HEK293 (cell line): ENCODE measurements around the gene MOB2.

ENCODE experiments used
- REST ChIP-seq: fragments of 450-650 bp; formaldehyde crosslinking; IDR thresholded peaks from 2 replicates; pipeline ENCODE4 v1.5.1; 2016; ENCODE audit warnings: missing biosample characterization, missing genetic modification characterization
- SP2 ChIP-seq: fragments of 450-650 bp; formaldehyde crosslinking; IDR thresholded peaks from 2 replicates; pipeline ENCODE4 v1.5.1; 2016; ENCODE audit warnings: missing biosample characterization, missing genetic modification characterization
- TCF7L2 ChIP-seq: IDR thresholded peaks from 2 replicates; pipeline ENCODE4 v1.6.1; 2011; ENCODE audit warnings: low read depth, mild to moderate bottlenecking, inconsistent platforms, low read length, moderate library complexity, borderline replicate concordance
- ZBTB8A ChIP-seq: fragments of 450-650 bp; formaldehyde crosslinking; IDR thresholded peaks from 2 replicates; pipeline ENCODE4 v1.5.1; 2016; ENCODE audit warnings: missing biosample characterization, missing genetic modification characterization
- ZNF23 ChIP-seq: fragments of 450-650 bp; formaldehyde crosslinking; IDR thresholded peaks from 2 replicates; pipeline ENCODE4 v1.5.1; 2016; ENCODE audit warnings: missing biosample characterization, missing genetic modification characterization, borderline replicate concordance
- ZNF350 ChIP-seq: fragments of 450-650 bp; formaldehyde crosslinking; IDR thresholded peaks from 2 replicates; pipeline ENCODE4 v1.5.0; 2017; ENCODE audit warnings: missing biosample characterization, mild to moderate bottlenecking, missing genetic modification characterization
- ZNF510 ChIP-seq: fragments of 450-650 bp; formaldehyde crosslinking; IDR thresholded peaks from 2 replicates; pipeline ENCODE4 v1.5.1; 2018; ENCODE audit warnings: mild to moderate bottlenecking, missing genetic modification characterization, missing biosample characterization; ENCODE audit not compliant: insufficient replicate concordance
- ZNF514 ChIP-seq: fragments of 450-650 bp; formaldehyde crosslinking; IDR thresholded peaks from 2 replicates; pipeline ENCODE4 v1.5.1; 2016; ENCODE audit warnings: missing biosample characterization, missing genetic modification characterization
- ZNF670 ChIP-seq: fragments of 450-650 bp; formaldehyde crosslinking; IDR thresholded peaks from 2 replicates; pipeline ENCODE4 v1.5.1; 2016; ENCODE audit warnings: missing biosample characterization, missing genetic modification characterization, low read depth
- ZNF677 ChIP-seq: fragments of 450-650 bp; IDR thresholded peaks from 2 replicates; pipeline ENCODE4 v1.5.0; 2018; ENCODE audit warnings: missing biosample characterization, mild to moderate bottlenecking, missing genetic modification characterization, moderate library complexity
- ZNF777 ChIP-seq: fragments of 450-650 bp; formaldehyde crosslinking; IDR thresholded peaks from 2 replicates; pipeline ENCODE4 v1.5.1; 2017; ENCODE audit warnings: missing biosample characterization, missing genetic modification characterization, borderline replicate concordance
- TF ChIP-seq, protein P1 (sequence below): fragments of 450-650 bp; formaldehyde crosslinking; IDR thresholded peaks from 2 replicates; pipeline ENCODE4 v1.5.1; 2016; ENCODE audit warnings: missing biosample characterization, missing genetic modification characterization
- TF ChIP-seq, protein P2 (sequence below): fragments of 450-650 bp; formaldehyde crosslinking; IDR thresholded peaks from 2 replicates; pipeline ENCODE4 v1.5.1; 2017; ENCODE audit warnings: missing biosample characterization, missing genetic modification characterization

DNA sequence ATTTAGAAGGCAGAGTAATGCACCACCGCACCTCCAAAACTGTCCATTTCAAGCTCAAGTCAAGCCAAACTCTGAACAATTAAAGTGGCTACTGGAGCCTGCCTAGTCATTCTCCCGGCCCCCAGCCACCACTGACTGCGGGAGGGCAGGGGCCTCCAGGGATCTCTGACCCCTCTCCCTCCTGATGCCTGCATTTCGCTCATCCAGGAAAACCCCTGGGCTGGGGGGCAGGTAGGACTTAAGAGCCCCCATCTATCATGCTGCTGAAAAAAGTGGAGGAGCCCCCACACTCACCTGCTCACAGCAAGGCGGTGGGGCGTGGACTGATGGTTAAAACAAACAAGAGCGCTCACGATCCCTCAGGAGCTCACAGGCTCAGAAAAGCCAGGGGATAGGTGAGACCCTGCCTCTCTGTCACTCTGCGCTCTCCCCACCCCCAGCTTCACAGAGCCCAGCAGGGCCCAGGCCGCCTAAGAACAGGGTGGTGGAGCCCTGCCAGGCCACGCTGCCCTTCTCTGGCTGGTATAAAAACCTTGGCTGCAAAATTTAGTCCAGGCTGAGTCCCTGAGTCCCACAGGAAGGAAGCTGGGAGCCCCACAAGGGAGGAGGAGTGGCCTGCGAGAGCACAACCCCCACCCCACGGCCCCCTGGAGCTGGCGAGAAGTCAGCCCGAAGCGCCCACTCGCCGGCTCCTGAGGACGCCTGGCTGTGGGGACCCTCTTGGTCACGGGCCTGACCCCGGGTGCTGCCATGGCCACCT lies 21.0 kb upstream of the MOB2 start:
- TF ChIP-seq SP2 (no peak), ZNF23 (no peak), REST (no peak), ZBTB8A (tag by site-specific recombination) (no peak), ZNF514 (tag by site-specific recombination) (no peak), ZNF350 (tag by site-specific recombination) (no peak), ZNF670 (tag by site-specific recombination) (no peak), ZNF510 (tag by site-specific recombination) (no peak), TCF7L2 (no peak), ZNF777 (tag by site-specific recombination) (no peak), ZNF677 (tag by site-specific recombination) (no peak)
- TF ChIP-seq, protein P1, sequence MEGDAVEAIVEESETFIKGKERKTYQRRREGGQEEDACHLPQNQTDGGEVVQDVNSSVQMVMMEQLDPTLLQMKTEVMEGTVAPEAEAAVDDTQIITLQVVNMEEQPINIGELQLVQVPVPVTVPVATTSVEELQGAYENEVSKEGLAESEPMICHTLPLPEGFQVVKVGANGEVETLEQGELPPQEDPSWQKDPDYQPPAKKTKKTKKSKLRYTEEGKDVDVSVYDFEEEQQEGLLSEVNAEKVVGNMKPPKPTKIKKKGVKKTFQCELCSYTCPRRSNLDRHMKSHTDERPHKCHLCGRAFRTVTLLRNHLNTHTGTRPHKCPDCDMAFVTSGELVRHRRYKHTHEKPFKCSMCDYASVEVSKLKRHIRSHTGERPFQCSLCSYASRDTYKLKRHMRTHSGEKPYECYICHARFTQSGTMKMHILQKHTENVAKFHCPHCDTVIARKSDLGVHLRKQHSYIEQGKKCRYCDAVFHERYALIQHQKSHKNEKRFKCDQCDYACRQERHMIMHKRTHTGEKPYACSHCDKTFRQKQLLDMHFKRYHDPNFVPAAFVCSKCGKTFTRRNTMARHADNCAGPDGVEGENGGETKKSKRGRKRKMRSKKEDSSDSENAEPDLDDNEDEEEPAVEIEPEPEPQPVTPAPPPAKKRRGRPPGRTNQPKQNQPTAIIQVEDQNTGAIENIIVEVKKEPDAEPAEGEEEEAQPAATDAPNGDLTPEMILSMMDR: no peak
- TF ChIP-seq, protein P2, sequence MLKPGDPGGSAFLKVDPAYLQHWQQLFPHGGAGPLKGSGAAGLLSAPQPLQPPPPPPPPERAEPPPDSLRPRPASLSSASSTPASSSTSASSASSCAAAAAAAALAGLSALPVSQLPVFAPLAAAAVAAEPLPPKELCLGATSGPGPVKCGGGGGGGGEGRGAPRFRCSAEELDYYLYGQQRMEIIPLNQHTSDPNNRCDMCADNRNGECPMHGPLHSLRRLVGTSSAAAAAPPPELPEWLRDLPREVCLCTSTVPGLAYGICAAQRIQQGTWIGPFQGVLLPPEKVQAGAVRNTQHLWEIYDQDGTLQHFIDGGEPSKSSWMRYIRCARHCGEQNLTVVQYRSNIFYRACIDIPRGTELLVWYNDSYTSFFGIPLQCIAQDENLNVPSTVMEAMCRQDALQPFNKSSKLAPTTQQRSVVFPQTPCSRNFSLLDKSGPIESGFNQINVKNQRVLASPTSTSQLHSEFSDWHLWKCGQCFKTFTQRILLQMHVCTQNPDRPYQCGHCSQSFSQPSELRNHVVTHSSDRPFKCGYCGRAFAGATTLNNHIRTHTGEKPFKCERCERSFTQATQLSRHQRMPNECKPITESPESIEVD: no peak
